Right lobe of liver (tissue), 4 donors: ENCODE results near the gene ST6GAL2.

Experiments
- POLR2A ChIP-seq: fragments of 450-650 bp; IDR thresholded peaks from one replicate; pipeline ENCODE4 v1.6.1; 2017; ENCODE audit warnings: antibody characterized with exemption, mild to moderate bottlenecking
- TF ChIP-seq, protein P1 (sequence below), 4 donors: fragments of 200-600 bp in 3 of 4; fragments of 450-650 bp in 1 of 4; IDR thresholded peaks; one replicate each; pipeline versions ENCODE4 v1.5.1 to v1.8.0; 2016 to 2022; ENCODE audit warnings: antibody characterized with exemption in 4 of 4, mild to moderate bottlenecking in 2 of 4
- donor health status: DM: no; HTN: no; CAD: no.
- donor health status: DM: no; HTN: no; CAD: no.
- donor health status: DM: no; HTN: yes; CAD: no.

- TF ChIP-seq, protein P1, sequence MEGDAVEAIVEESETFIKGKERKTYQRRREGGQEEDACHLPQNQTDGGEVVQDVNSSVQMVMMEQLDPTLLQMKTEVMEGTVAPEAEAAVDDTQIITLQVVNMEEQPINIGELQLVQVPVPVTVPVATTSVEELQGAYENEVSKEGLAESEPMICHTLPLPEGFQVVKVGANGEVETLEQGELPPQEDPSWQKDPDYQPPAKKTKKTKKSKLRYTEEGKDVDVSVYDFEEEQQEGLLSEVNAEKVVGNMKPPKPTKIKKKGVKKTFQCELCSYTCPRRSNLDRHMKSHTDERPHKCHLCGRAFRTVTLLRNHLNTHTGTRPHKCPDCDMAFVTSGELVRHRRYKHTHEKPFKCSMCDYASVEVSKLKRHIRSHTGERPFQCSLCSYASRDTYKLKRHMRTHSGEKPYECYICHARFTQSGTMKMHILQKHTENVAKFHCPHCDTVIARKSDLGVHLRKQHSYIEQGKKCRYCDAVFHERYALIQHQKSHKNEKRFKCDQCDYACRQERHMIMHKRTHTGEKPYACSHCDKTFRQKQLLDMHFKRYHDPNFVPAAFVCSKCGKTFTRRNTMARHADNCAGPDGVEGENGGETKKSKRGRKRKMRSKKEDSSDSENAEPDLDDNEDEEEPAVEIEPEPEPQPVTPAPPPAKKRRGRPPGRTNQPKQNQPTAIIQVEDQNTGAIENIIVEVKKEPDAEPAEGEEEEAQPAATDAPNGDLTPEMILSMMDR (IDR thresholded peaks at IDR 0.05) = no peak
- no peak for TF ChIP-seq POLR2A
Measured at GRCh38 chr2:106828119-106828518, 57.8 kb downstream of the ST6GAL2 start.
